ENCODE results near the gene SUMO2.
"Not testable (repeated sequence)": the region's sequence is repeated elsewhere in the genome, so short reads cannot be mapped to it uniquely, and the experiment has no call there.

Gene SUMO2

DNA sequence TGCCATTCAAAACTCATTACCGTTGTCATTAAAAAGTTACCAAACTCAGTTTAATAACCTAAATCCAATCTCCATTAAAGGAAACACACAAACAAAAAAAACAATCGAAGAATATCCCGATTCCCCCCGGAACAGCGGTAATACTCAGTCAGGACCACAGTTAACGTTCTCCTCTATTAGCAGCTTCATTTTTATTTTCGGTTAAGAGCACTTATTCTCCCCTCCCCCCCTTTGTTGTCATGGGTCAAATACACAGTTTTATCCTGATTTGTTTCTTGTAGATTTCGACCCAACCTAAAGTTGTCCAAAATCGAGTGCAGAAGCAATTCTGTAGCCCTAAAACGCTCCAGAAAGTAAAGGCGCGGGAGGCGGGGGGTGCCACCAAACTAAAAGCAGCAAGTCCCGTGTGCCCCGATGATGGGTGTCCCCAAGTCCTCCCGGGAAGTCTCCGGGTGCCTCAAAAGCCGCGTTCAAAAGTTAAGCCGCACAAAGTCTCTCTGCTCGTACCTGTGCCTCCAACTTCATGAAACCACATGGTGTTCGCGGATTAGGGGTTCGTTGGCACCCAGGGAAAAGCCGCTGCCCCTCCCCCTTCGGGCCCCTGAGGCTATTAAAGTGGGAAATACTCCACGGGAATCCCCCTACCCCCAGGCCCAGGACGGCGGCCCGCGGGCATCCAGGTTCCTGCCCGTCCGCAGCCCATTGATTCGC lies 996 bp downstream of the SUMO2 start:
- DNase-seq, result peak; percentile 34 to 67 (median 48)

DNA sequence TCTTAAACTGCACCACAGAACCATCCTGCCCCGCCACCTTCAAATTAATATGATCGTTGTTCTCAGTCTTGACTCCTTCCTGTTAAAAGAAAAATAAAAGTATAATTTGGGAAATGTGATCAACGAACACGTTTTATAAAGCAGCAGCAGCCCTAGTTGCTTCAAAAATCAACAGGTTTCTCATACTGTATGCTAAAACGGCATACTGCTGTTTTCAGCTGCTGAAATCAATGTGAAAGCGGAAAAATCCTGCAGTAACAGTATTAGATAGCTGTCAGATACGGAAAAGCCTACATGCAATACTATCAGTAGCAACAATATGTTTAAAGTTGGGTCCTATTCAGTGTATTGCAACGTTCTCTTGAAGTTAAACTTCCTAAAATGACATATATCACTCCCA lies 1.6 kb downstream of the SUMO2 start:
- DNase-seq, result peak in 1 of 6 experiments; percentile 8

DNA sequence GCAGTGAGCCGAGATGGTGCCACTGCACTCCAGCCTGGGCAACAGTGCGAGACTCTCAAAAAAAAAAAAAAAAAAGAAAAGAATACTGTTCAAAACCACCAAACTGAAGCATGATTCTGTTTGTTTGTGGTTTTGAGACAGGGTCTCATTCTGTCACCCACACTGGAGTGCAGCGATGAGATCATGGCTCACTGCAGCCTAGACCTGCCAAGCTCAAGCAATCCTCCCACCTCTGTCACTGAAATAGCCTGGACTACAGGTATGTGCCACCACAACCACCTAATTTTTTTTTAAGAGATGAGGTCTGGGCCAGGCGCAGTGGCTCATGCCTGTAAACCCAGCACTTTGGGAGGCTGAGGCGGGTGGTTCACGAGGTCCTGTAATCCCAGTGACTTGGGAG lies 4.3 kb downstream of the SUMO2 start:
- DNase-seq, result no peak

DNA sequence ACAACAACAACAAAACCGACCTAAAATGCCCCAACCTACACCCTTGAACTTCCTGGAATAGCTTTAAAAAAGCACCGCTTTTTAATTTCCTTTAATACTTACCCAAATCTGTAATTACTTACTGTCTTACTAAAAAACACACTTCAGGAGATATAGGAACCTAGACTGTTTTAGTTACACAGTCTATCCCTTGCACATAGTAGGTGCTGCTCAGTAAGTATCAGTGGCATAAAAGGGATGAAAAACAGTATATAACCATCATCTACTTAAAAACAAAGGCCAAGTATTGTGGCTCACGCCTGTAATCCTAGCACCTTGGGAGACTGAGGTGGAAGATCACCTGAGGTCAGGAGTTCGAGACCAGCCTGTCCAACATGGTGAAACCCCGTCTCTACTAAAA lies 6.1 kb downstream of the SUMO2 start:
- DNase-seq, result no peak

DNA sequence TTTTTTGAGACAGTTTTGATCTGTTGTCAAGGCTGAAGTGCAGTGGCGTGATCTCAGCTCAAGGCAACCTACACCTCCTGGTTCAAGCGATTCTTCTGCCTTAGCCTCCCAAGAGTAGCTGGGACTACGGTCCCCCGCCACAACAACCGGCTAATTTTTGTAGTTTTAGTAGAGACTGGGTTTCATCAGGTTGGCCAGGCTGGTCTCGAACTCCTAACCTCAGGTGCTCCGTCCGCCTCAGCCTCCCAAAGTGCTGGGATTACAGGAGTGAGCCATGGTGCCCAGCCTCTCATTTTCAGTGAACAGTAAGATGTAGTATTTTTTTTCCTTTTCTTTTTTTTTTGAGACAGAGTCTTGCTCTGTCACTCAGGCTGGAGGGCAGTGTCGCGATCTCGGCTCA lies 7.8 kb downstream of the SUMO2 start:
- no peak for DNase-seq

DNA sequence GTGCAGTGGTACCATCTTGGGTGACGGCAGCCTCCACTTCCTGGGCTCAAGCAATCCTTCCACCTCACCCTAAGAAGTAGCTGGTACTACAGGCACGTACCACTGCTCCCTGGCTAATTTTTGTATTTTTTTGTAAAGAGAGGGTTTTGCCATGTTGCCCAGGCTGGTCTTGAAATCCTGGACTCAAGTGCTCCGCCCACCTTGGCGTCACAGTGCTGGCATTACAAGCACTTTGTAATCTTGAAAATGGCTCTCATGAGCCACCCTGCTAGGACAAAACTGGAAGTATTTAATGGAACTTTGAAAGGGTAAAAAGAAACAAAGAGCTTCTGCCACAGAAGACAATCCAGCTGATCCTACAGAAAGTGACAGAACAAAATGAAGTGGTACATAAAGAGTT lies 9.2 kb downstream of the SUMO2 start:
- DNase-seq, result no peak

DNA sequence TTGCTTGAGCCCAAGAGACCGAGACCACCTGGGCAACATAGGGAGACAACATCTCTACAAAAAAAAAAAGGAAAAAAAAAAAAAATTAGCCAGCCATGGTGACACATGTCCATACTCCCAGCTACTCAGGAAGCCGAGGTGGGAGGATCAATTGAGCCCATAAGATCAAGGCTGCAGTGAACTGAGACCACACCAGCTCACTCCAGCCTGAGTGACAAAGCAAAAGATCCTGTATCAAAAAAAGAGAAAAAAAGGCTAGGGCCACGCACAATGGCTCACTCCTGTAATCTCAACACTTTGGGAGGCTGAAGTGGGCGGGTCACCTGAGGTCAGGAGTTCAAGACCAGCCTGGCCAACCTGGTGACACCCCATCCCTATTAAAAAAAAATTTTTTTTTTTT lies 13.8 kb downstream of the SUMO2 start:
- no peak for DNase-seq

DNA sequence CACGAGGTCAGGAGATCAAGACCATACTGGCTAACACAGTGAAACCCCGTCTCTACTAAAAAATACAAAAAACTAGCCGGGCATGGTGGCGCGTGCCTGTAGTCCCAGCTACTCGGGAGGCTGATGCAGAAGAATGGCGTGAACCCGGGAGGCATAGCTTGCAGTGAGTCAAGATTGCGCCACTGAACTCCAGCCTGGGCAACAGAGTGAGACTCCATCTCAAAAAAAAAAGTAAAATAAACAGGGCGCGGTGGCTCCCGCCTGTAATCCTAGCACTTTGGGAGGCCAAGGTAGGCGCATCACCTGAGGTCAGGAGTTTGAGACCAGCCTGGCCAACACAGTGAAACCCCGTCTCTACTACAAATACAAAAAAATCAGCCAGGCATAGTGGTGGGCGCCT lies 18.2 kb downstream of the SUMO2 start:
- not testable (repeated sequence) for DNase-seq

DNA sequence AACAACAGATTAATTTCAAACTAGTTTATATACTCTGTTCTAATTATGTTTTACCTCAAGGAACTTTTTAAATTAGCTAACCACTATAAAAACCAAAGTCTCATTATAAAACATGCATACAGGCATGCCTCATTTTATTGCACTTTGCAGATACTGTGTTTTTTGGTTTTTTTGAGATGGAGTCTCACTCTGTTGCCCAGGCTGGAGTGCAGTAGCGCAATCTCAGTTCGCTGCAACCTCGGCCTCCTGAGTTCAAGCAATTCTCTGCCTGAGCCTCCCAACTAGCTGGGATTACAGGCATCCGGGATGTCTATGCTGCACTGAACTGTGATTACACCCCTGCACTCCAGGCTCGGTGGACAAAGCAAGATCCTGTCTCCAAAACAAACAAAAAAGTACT lies 19.7 kb downstream of the SUMO2 start:
- no peak for DNase-seq

DNA sequence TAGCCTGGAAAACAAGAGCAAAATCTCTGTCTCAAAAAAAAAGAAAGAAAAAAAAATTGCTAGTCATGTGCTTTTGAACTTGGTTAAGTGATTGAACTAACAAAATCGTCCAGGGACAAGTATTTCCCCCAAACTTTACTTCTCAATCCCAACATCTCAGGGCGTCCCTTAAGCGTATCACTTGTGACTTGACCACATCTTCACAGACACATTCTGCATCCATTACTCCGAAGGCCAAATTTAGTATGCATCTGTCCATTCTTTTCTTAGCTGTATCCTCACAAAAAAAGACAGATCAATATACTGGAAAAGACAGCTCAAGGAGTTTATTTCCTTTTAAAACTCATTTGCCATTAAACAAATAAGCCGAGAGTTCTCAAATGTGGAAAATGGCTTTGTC lies 22.5 kb downstream of the SUMO2 start:
- no peak for DNase-seq

DNA sequence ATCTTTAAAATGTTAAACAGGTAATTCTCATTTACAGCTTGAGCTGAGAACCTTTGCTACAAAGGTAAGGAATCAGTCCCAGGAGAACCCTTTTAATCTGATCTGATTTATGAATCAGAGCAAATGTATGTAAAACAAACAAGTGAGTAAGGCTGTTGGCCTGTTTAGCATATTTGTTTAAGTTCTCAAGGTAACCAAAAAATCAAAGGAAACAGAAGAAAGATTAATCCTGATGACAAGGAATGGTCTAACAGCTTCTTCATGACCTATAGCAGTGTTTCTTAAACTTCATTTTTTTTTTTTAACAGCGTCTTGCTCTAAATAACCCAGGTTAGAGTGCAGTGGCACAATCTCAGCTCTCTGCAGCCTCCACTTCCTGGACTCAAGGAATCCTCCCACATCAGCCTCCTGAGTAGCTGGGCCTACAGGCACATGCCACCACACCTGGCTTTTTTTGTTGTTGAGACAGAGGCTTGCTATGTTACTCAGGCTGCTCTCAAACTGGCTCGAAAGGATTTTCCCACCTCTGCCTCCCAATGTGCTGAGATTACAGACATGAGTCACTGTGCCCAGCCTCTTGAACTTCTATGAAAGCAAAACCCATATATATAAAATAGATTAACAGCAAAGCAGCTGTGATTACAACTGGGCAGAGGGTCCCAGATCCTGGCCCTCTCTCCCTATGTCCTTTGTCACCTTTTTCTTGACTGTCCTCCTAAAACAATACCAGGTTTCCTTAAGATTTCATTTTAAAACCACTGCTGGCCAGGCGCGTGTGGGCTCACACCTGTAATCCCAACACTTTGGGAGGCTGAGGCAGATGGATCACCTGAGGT lies 23.3 kb downstream of the SUMO2 start:
- DNase-seq, result no peak

DNA sequence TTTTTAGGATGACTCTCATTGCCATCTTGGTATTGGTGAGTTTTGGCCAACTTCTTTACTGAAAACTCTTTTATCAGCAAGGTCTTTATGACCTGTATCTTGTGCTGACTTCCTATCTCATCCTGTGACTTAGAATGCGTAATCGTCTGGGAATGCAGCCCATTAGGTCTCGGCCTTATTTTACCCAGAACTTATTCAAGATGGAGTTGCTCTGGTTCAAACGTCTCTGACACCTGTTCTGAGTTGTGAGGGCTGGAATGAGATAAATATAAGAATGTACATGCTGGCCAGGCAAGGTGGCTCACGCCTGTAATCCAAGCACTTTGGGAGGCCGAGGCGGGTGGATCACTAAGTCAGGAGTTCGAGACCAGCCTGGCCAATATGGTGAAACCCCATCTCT lies 24.3 kb downstream of the SUMO2 start:
- DNase-seq, result not testable (repeated sequence)

DNA sequence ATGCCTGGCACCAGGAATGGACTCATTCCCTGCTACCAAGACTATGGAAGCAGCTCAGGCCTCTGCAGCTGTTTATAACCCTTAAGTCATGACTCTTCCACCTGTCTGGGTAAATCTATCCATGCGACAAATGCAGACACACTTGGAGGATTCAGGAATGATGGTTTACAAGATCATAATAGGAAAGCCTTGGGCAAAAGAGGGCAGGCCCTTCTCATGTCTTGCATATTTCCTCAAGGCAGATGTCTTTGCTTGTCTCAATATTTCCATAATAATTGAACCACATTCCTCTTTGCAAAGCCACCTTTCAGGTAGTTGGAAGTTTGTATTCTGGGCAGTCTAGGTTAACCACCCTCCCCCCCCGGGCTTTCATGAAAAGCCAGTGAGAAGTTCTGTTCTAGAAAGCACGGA lies 27.6 kb downstream of the SUMO2 start:
- DNase-seq, result no peak

DNA sequence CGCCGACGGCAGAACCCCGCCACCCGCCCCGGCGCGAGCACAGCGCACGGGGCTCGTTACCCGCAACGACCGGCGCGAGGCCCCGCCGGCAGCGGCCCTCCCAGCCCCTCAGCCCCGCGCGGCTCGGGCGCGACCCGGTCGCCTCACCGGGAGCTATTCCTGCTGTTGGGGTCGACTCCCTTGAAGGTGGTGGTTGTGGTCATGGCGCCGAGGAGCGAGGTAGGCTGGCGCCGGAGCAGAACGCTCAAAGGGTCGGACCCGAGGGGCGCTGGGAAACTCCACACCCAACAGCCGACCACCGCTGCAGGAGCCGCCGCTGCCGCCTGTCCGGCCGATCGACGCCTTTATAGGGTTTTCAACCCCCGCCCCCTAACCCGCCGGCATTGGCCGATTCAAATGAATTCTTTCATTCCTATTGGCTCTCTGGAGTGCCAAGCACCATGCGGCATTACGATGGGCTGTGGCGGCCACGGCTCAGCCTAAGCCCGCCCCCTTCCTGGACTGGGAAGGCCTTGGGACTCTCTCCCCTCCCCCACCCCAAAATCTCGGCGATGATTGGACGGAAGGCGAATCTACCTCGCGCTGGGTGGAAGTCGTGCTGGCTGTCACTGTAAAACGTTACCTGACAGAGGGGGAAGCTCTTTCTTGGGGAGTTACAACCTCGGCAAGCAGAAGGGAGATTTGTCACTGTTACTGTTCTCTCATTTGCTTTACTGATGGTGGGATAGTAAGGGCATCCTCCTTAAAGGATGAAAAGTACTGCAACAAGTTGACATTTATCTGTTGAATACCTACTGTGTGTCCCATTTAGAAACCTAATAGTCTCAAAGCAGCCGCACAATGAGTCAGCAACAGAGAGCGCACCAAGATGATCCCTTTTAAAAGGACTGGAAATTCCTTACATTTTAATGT lies 28.3 kb downstream of the SUMO2 start, which contains the start of gene JPT1:
JPT1 (minus strand) TSS at position 318 of the 912 bp plus-strand sequence; CDS start at position 203, 115 bp downstream.
- peak; percentile 93 to 98 (median 96) for DNase-seq

DNA sequence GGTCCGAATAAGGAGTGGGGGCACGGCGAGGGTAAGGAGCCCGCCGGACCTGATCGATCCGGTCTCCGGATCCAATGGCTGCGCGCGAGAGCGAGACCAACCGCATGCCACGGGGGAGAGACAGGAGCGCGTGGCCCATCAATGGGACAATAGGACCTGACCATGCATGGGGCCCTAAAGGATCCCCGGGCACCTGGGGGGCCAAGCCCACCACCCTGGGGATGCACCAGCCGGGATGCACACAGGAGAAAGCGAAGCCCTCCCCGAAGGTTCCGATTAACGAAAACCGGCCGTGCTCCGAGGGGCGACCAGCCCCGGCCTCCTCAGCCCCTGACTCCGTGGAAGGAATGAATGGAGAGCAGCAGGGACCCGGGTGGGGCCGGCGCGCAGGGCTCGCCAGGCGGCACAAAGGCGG lies 29.0 kb downstream of the SUMO2 start:
- peak in 2 of 6 experiments; percentile 14 to 43 for DNase-seq

DNA sequence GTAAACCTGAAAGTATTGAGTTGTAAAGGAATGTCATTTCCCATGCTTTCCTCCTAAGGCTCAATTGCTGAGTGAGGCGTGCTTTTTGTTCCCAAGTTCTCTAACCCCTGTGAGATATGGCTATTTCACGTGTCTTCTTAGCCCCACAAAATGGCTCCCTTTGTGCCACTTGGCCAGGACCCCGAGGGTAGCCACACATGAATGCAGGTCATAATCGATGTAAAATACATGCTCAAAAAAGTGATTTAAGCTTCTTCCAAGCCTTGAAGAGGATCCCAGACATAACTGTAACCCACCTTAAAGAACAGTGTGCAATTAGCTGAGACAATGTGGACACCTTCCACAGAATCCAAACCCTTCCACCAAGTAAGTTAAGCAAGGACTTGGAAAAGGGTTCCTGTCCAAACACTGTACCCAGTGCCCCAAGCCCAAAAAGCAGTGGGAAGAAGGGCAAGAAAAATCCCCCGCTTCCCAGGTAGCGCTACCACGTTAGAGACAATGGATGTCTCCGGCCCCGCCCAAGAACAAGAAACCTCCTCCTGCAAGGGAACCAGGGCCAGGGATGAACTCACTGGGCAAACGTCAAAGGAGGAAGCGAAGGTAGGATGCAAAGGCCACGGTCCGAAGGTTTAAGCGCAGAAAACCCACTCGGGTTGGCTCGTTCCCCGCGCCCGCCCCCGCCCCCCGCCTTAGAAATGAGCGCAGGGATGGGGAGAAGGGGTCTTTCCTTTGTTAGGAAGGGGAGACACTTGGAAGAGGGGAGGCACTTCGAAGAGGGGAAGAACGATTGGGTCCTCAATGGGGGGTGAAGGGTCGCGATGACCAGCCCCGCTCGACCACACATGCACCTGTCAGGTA lies 29.6 kb downstream of the SUMO2 start:
- no peak for DNase-seq

DNA sequence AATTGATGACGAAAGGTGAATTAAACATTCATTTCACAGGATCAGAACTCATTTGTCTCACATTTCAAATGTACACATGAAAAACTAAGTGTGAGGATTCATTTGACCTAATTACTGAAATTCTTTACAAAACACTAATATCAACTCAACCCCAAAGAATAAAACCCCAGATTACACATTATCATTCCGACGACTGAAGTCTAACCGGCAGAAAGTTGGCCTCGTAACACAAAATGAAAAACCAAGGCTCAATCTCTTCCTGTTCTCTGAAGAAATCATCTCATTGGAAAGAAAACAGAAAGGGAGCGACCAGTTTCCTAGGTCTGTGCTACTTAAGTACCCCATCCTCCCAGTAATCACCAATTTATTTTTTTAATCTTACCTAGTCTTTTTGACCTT lies 30.2 kb downstream of the SUMO2 start:
- no peak for DNase-seq

DNA sequence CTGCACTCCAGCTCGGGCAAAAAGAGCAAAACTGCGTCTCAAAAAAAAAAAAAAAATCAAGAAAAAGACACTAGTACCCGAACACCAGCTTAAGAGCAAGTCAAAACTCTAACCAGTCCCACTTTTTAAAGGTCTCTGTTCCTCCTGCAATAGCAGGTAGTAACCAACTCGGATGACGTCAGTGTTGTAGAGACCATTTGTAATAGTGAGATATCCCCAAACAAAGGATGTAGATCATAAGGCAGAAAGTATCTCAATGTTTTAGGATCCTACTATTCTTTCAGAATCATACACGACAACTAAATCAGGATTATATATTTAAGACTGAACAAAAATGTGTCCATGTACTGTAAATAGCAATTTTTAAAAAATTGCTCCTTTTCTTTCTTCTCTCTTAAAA lies 30.8 kb downstream of the SUMO2 start:
- DNase-seq, result no peak

DNA sequence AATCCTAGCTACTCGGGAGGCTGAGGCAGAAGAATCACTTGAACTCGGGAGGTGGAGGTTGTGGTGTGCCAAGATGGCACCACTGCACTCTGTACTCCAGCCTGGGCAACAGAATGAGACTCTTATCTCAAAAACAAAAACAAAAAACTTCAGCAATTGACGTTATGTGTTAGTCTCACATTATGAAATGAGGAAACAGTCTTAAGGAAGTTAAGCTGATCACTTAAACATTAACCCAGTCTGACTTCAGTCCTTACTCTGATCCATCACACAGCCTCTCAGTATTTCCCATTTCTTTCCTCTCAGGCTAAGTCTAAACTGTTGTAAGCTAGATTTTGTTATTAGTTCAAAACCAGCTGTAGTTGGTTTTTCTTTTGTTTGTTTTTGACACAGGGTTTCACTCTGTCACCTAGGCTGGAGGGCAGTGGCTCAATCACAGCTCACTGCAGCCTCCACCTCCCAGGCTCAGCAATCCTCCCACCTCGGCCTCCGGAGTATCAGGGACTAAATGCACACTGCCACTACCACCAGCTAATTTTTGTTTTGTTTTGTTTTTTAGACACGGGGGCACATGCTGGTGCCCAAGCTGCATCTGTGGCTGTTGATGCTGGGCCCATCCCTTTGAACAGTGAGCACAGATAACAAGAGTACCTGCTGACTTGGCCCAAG lies 34.7 kb downstream of the SUMO2 start:
- DNase-seq, result no peak

DNA sequence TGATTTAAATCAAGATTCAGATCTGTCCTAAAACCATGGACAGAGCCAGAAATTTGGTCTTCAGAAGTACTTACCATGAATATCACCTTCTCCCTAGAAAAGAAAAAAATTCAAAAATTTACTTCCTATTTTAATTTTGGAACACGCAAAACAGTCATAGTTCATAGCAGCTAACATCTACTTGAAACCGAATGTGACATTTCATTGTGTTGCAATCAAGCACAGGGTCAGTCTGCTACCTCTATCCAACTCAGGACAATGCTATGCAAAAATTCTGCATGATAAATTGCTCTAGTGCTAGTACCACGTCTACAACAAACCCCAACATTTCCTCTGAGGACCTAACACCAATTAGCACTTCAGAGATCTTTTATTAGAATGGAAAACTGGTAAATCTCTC lies 36.2 kb downstream of the SUMO2 start:
- no peak for DNase-seq

DNA sequence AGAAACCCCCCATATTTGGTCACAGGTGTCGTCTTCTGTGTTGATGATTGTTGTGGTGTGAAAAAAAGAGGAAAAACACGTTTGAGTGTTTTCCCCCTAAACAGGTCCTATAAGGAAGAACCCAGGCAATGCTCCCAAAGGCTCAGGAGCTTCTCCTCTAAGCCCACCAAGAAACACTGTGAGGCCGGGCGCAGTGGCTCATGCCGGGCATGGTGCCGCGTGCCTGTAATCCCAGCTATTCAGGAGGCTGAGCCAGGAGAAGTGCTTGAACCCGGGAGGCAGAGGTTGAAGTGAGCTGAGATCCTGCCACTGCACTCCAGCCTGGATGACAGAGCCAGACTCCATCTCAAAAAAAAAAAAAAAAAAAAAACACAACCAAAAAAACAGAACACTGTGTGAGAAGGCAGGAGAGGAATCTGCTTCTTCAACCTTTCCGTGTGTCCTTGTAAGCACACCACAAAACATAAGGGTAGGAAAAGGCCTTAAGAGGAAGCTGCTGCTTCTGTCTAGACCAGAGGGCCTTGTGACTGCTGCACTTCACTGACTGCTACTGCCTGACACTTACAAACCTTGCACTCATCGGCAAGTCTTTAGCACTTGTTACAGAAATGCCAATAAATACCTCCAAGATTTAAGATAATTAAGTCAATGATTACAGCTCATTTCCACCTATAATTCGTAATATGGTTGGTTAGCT lies 37.8 kb downstream of the SUMO2 start:
- no peak for DNase-seq
